SK-N-SH (cell line): ENCODE measurements around the gene COL12A1. TPM values are rescaled to one million over a fixed set of nuclear protein-coding genes. Genes with fewer than 3 reads are reported as not detected.

Source experiments
- CTCF ChIA-PET: fragments of 300-600, 350-600 bp; formaldehyde crosslinking; extraction: SDS; loops from one replicate; lab custom pipeline; 2021; lab: Yijun Ruan, JAX
- POLR2A ChIA-PET: fragments of 350-600 bp; sonication (Branson Sonifier 250); formaldehyde crosslinking; extraction: SDS; loops from one replicate; lab custom pipeline; 2020; ENCODE audit warnings: antibody characterized with exemption, inconsistent platforms; lab: Yijun Ruan, JAX
- DNase-seq: peaks from one replicate; pipeline ENCODE4 v3.0.0; 2012
- H2AFZ ChIP-seq: fragments of 200-600 bp; sonication (generic); 2 replicates; pipeline ENCODE4 v1.8.1; 2016; ENCODE audit warnings: antibody characterized with exemption, mild to moderate bottlenecking, low read depth
- H3F3A ChIP-seq: fragments of 200-600 bp; sonication (generic); replicated peaks from 2 replicates; pipeline ENCODE3; 2016; ENCODE audit warnings: antibody characterized with exemption, mild to moderate bottlenecking; ENCODE audit not compliant: insufficient read depth
- H3K27ac ChIP-seq, 2 experiments: fragments of 200-500 bp in 1 of 2; fragments of 200-600 bp in 1 of 2; sonication (Bioruptor generic) in 1 of 2; sonication (generic), shearing (Covaris generic) in 1 of 2; 2 replicates each; pipeline versions ENCODE4 v1.5.1 to v1.6.1; 2014 to 2016; ENCODE audit warnings: low read depth in 2 of 2, inconsistent platforms in 1 of 2, low read length in 1 of 2, mild to moderate bottlenecking in 1 of 2, mixed read lengths in 1 of 2
- H3K27me3 ChIP-seq: fragments of 200-600 bp; sonication (generic), shearing (Covaris generic); 2 replicates; pipeline ENCODE4 v1.6.1; 2016; ENCODE audit warnings: mixed run types; ENCODE audit not compliant: insufficient read depth
- H3K36me3 ChIP-seq, 2 experiments: fragments of 200-500 bp in 1 of 2; fragments of 200-600 bp in 1 of 2; sonication (Bioruptor generic) in 1 of 2; sonication (generic) in 1 of 2; replicated peaks in 1 of 2; 2 replicates each; pipeline versions ENCODE3 to v1.5.1; 2014 to 2016; ENCODE audit warnings: low read length in 1 of 2, mild to moderate bottlenecking in 1 of 2; ENCODE audit not compliant: insufficient read depth in 2 of 2, control insufficient read depth in 1 of 2
- H3K4me1 ChIP-seq, 2 experiments: fragments of 200-500 bp in 1 of 2; fragments of 200-600 bp in 1 of 2; sonication (Bioruptor generic) in 1 of 2; sonication (generic), shearing (Covaris generic) in 1 of 2; 2 replicates each; pipeline versions ENCODE4 v1.5.1 to v1.6.1; 2014 to 2016; ENCODE audit warnings: low read depth in 1 of 2, low read length in 1 of 2, mixed run types in 1 of 2; ENCODE audit not compliant: insufficient read depth in 2 of 2, control insufficient read depth in 1 of 2
- H3K4me2 ChIP-seq: fragments of 200-600 bp; sonication (generic), shearing (Covaris generic); 2 replicates; pipeline ENCODE4 v1.6.1; 2017; ENCODE audit warnings: mixed run types
- H3K4me3 ChIP-seq, 2 experiments: fragments of 200-500 bp in 1 of 2; fragments of 200-600 bp in 1 of 2; sonication (Bioruptor generic) in 1 of 2; sonication (generic), shearing (Covaris generic) in 1 of 2; 2 replicates each; pipeline versions ENCODE4 v1.5.1 to v1.8.1; 2014 to 2016; ENCODE audit warnings: low read depth in 2 of 2, inconsistent platforms in 1 of 2, low read length in 1 of 2, mild to moderate bottlenecking in 1 of 2, mixed read lengths in 1 of 2, moderate library complexity in 1 of 2
- H3K79me2 ChIP-seq: fragments of 200-600 bp; sonication (generic); 2 replicates; pipeline ENCODE4 v1.8.1; 2017; ENCODE audit warnings: mild to moderate bottlenecking; ENCODE audit not compliant: insufficient read depth
- H3K9ac ChIP-seq: fragments of 200-600 bp; sonication (generic); 2 replicates; pipeline ENCODE4 v1.6.1; 2017; ENCODE audit warnings: mixed run types
- H3K9me2 ChIP-seq: fragments of 200-600 bp; sonication (generic); 2 replicates; pipeline ENCODE4 v1.6.1; 2017; ENCODE audit warnings: mixed run types
- H3K9me3 ChIP-seq: fragments of 200-600 bp; sonication (generic); 2 replicates; pipeline ENCODE4 v1.6.1; 2017; ENCODE audit warnings: mixed run types, mild to moderate bottlenecking, moderate library complexity
- H4K20me1 ChIP-seq: fragments of 200-600 bp; sonication (generic); 2 replicates; pipeline ENCODE4 v1.6.1; 2017; ENCODE audit warnings: mild to moderate bottlenecking, mixed run types; ENCODE audit not compliant: insufficient read depth
- CHD2 ChIP-seq: fragments of 150-350 bp; IDR thresholded peaks from 2 replicates; pipeline ENCODE4 v1.6.1; 2018; ENCODE audit warnings: low read length; ENCODE audit not compliant: partially characterized antibody
- EZH2phosphoT487 ChIP-seq: fragments of 200-600 bp; sonication (generic); IDR thresholded peaks from 2 replicates; pipeline ENCODE4 v1.6.1; 2017; ENCODE audit warnings: low read depth, mixed run types, mild to moderate bottlenecking, antibody characterized with exemption, moderate library complexity, borderline replicate concordance
- FOSL2 ChIP-seq: IDR thresholded peaks from 2 replicates; pipeline ENCODE4 v1.4.0; 2012; ENCODE audit warnings: low read depth, mild to moderate bottlenecking, moderate library complexity, borderline replicate concordance
- FOXJ3 ChIP-seq: sonication (generic); formaldehyde crosslinking; IDR thresholded peaks from 2 replicates; pipeline ENCODE4 v1.5.1; 2020; ENCODE audit warnings: mild to moderate bottlenecking, missing genetic modification reagents
- GABPA ChIP-seq: IDR thresholded peaks from 2 replicates; pipeline ENCODE4 v1.4.0; 2012; ENCODE audit warnings: low read depth, mild to moderate bottlenecking
- GATA2 ChIP-seq: sonication (generic); formaldehyde crosslinking; IDR thresholded peaks from 2 replicates; pipeline ENCODE4 v1.5.0; 2020; ENCODE audit warnings: mild to moderate bottlenecking, missing genetic modification reagents
- JUND ChIP-seq: IDR thresholded peaks from 2 replicates; pipeline ENCODE4 v1.4.0; 2012
- MXI1 ChIP-seq: IDR thresholded peaks from 2 replicates; pipeline ENCODE4 v1.6.1; 2012; ENCODE audit warnings: mild to moderate bottlenecking, low read depth, low read length, improper control_type of control experiment
- NFIC ChIP-seq: IDR thresholded peaks from 2 replicates; pipeline ENCODE4 v1.4.0; 2012; ENCODE audit warnings: borderline replicate concordance
- NRF1 ChIP-seq: IDR thresholded peaks from 2 replicates; pipeline ENCODE4 v1.6.1; 2012; ENCODE audit warnings: low read depth, mild to moderate bottlenecking, low read length
- POLR2AphosphoS5 ChIP-seq: IDR thresholded peaks from 2 replicates; pipeline ENCODE4 v1.6.1; 2012; ENCODE audit warnings: low read depth, low read length
- RAD21 ChIP-seq: IDR thresholded peaks from 2 replicates; pipeline ENCODE4 v1.6.1; 2012; ENCODE audit warnings: mild to moderate bottlenecking, low read length
- RCOR1 ChIP-seq: fragments of 150-350 bp; IDR thresholded peaks from 2 replicates; pipeline ENCODE4 v1.6.1; 2017; ENCODE audit warnings: antibody characterized with exemption, low read length
- RFX5 ChIP-seq: IDR thresholded peaks from 2 replicates; pipeline ENCODE4 v1.6.1; 2012; ENCODE audit warnings: mild to moderate bottlenecking, improper control_type of control experiment, low read length
- RXRA ChIP-seq: IDR thresholded peaks from 2 replicates; pipeline ENCODE4 v1.4.0; 2012; ENCODE audit warnings: low read depth, mild to moderate bottlenecking, borderline replicate concordance
- SMC3 ChIP-seq: IDR thresholded peaks from 2 replicates; pipeline ENCODE4 v1.6.1; 2012; ENCODE audit warnings: low read depth, low read length, improper control_type of control experiment
- TAF1 ChIP-seq: IDR thresholded peaks from 2 replicates; pipeline ENCODE4 v1.6.1; 2012; ENCODE audit warnings: low read depth, mild to moderate bottlenecking, low read length, moderate library complexity, borderline replicate concordance
- TEAD4 ChIP-seq: IDR thresholded peaks from 2 replicates; pipeline ENCODE4 v1.4.0; 2012; ENCODE audit warnings: mild to moderate bottlenecking, borderline replicate concordance; ENCODE audit not compliant: insufficient read depth
- WGBS: methylation state at CpG from one replicate; pipeline ENCODE4 v1.1.6; 2017; ENCODE audit warnings: low lambda C conversion rate; 5-methylcytosine and 5-hydroxymethylcytosine counted together
- polyA plus RNA-seq, 3 experiments: library from polyadenylated mRNA; depleted of rRNA; stranded (reverse); fragments of >200 nt; gene quantifications; 2 replicates each; pipeline ENCODE4 v1.2.3, GENCODE V29; 2012
- TF ChIP-seq, protein P1 (sequence below): fragments of 150-350 bp; IDR thresholded peaks from 2 replicates; pipeline ENCODE4 v1.6.1; 2016; ENCODE audit warnings: mild to moderate bottlenecking, low read depth, low read length
- TF ChIP-seq, protein P2 (sequence below): IDR thresholded peaks from 2 replicates; pipeline ENCODE4 v1.4.0; 2012; ENCODE audit warnings: low read depth, borderline replicate concordance
- TF ChIP-seq, protein P3 (sequence below): IDR thresholded peaks from 2 replicates; pipeline ENCODE4 v1.6.1; 2012; ENCODE audit warnings: mild to moderate bottlenecking, low read depth, low read length, moderate library complexity

Gene COL12A1
- polyA plus RNA-seq, 1 of the 3 experiments (the other 2 are of a cell fraction): 0.03 TPM

DNA sequence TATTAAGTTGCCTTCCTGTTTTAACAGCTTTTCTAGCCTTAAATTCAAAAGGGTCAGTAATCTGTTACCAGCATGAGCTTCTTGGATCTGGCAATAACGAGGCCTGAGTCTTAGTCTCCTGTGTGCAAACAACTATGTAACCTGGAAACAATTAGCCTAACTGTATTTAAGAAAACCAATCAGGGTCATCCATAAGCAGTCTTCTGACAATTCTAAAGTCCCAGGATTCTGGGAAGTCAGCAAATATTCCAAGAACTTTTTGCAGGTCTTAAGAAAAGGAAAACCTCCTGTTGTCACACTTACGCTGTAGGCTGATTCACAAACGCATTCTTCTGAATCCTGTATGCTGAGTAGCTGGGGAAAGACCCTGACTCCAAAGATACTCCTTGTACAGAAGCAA is 90.4 kb downstream of the COL12A1 start:
- Histone ChIP-seq H3K4me2 (no peak overlapping the region), H4K20me1 (no peaks in the 10 kb centered on the region), H3K27ac (no peak overlapping the region), H3K27me3 (peaks cover 5% of the 10 kb centered on the region; the same call in 1 of the 2 replicates), H3K9ac (no peak overlapping the region), H3K36me3 (no peaks in the 10 kb centered on the region), H3F3A (no peaks in the 10 kb centered on the region), H2AFZ (no peak overlapping the region), H3K9me3 (no peaks in the 10 kb centered on the region), H3K4me1 (no peaks in the 10 kb centered on the region)
- CTCF ChIA-PET: no interaction called here
- 16% methylated on average over 3 of the region's 3 CpGs for WGBS
- POLR2A ChIA-PET: no interaction called here
- no peak for DNase-seq
- no peak for TF ChIP-seq NRF1
- TF ChIP-seq, protein P1, sequence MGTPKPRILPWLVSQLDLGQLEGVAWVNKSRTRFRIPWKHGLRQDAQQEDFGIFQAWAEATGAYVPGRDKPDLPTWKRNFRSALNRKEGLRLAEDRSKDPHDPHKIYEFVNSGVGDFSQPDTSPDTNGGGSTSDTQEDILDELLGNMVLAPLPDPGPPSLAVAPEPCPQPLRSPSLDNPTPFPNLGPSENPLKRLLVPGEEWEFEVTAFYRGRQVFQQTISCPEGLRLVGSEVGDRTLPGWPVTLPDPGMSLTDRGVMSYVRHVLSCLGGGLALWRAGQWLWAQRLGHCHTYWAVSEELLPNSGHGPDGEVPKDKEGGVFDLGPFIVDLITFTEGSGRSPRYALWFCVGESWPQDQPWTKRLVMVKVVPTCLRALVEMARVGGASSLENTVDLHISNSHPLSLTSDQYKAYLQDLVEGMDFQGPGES: no peak
- TF ChIP-seq GABPA: no peak
- no peak for TF ChIP-seq CHD2
- TF ChIP-seq RFX5: no peak
- TF ChIP-seq JUND: no peak
- no peak for TF ChIP-seq MXI1
- TF ChIP-seq, protein P2, sequence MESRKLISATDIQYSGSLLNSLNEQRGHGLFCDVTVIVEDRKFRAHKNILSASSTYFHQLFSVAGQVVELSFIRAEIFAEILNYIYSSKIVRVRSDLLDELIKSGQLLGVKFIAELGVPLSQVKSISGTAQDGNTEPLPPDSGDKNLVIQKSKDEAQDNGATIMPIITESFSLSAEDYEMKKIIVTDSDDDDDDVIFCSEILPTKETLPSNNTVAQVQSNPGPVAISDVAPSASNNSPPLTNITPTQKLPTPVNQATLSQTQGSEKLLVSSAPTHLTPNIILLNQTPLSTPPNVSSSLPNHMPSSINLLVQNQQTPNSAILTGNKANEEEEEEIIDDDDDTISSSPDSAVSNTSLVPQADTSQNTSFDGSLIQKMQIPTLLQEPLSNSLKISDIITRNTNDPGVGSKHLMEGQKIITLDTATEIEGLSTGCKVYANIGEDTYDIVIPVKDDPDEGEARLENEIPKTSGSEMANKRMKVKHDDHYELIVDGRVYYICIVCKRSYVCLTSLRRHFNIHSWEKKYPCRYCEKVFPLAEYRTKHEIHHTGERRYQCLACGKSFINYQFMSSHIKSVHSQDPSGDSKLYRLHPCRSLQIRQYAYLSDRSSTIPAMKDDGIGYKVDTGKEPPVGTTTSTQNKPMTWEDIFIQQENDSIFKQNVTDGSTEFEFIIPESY: no peak
- TF ChIP-seq GATA2 (CRISPR knock-in tag): no peak
- no peak for TF ChIP-seq RAD21
- TF ChIP-seq FOSL2: no peak
- no peak for TF ChIP-seq POLR2AphosphoS5
- no peak for TF ChIP-seq RXRA
- no peak for TF ChIP-seq NFIC
- TF ChIP-seq, all 33 proteins: peak for 0
- Histone ChIP-seq H3K79me2 (no peaks in the 10 kb centered on the region), H3K9me2 (no peaks in the 10 kb centered on the region), H3K4me3 (no peak overlapping the region)

DNA sequence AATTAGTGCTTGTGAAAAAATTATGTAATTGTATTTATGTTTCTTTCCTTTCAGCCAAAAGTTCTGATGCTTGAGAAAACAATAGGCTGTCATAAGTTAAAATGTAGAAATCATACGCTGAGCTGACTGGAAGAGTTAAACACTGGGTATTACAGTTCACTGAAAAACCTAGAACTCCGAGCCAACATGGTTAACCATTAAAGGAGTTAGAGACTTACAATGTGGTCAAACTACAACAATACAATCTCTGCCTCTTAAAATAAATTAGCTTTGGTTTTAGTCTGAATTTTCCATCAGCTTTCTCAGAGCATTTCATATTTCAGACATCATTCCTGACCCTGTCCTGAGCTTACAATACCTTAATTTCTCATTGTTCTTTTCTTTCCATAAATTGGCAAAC is 91.0 kb downstream of the COL12A1 start:
- WGBS: 0% methylated on average over 2 of the region's 2 CpGs
- Histone ChIP-seq H3K27me3 (peaks cover 5% of the 10 kb centered on the region; the same call in 1 of the 2 replicates), H3K79me2 (no peaks in the 10 kb centered on the region), H3K9me2 (no peaks in the 10 kb centered on the region), H3K4me2 (no peak overlapping the region), H3K4me3 (no peak overlapping the region), H3F3A (no peaks in the 10 kb centered on the region), H3K9ac (no peak overlapping the region), H2AFZ (no peak overlapping the region), H3K36me3 (no peaks in the 10 kb centered on the region), H3K27ac (no peak overlapping the region), H3K4me1 (no peaks in the 10 kb centered on the region), H4K20me1 (no peaks in the 10 kb centered on the region), H3K9me3 (no peaks in the 10 kb centered on the region)
- POLR2A ChIA-PET: no interaction called here
- CTCF ChIA-PET: no interaction called here
- DNase-seq: no peak
- no peak for TF ChIP-seq TAF1
- TF ChIP-seq RFX5: no peak
- TF ChIP-seq FOXJ3 (CRISPR knock-in tag): no peak
- no peak for TF ChIP-seq RCOR1
- no peak for TF ChIP-seq SMC3
- TF ChIP-seq RXRA: no peak
- no peak for TF ChIP-seq TEAD4
- TF ChIP-seq CHD2: no peak
- TF ChIP-seq, protein P2: no peak
- no peak for TF ChIP-seq NRF1
- TF ChIP-seq, protein P3, sequence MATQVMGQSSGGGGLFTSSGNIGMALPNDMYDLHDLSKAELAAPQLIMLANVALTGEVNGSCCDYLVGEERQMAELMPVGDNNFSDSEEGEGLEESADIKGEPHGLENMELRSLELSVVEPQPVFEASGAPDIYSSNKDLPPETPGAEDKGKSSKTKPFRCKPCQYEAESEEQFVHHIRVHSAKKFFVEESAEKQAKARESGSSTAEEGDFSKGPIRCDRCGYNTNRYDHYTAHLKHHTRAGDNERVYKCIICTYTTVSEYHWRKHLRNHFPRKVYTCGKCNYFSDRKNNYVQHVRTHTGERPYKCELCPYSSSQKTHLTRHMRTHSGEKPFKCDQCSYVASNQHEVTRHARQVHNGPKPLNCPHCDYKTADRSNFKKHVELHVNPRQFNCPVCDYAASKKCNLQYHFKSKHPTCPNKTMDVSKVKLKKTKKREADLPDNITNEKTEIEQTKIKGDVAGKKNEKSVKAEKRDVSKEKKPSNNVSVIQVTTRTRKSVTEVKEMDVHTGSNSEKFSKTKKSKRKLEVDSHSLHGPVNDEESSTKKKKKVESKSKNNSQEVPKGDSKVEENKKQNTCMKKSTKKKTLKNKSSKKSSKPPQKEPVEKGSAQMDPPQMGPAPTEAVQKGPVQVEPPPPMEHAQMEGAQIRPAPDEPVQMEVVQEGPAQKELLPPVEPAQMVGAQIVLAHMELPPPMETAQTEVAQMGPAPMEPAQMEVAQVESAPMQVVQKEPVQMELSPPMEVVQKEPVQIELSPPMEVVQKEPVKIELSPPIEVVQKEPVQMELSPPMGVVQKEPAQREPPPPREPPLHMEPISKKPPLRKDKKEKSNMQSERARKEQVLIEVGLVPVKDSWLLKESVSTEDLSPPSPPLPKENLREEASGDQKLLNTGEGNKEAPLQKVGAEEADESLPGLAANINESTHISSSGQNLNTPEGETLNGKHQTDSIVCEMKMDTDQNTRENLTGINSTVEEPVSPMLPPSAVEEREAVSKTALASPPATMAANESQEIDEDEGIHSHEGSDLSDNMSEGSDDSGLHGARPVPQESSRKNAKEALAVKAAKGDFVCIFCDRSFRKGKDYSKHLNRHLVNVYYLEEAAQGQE: no peak
- TF ChIP-seq EZH2phosphoT487: no peak
